Erythroblast (primary cell): Measurements from ENCODE around the gene IPO13.

Source experiments
- GATA1 ChIP-seq: IDR thresholded peaks from 2 replicates; pipeline ENCODE4 v1.6.1; 2011; ENCODE audit warnings: low read depth, mild to moderate bottlenecking, control low read depth, low read length, moderate library complexity
- POLR2A ChIP-seq: IDR thresholded peaks from 2 replicates; pipeline ENCODE4 v1.6.1; 2011; ENCODE audit warnings: mild to moderate bottlenecking, low read length

- no peak for TF ChIP-seq POLR2A
- TF ChIP-seq GATA1 = no peak
These were observed 50.7 kb downstream of the IPO13 start for GRCh38 chr1:43997295-43997999.
